ENCODE measurements around the gene SUGP2. TPM values are rescaled to one million over a fixed set of nuclear protein-coding genes. Genes with fewer than 3 reads are reported as not detected.
"Not testable (repeated sequence)": the region's sequence is repeated elsewhere in the genome, so short reads cannot be mapped to it uniquely, and the experiment has no call there.

Gene SUGP2
- total RNA-seq, 2 experiments from 2014 or later: 126 to 192 TPM

GRCh38 chr19:19039901-19040300, 6.6 kb upstream of the SUGP2 start:
- ATAC-seq (peak; percentile 55), DNase-seq (no peak)
- H3K27ac Mint-ChIP-seq: peak overlapping the region; percentile 38
- CTCF ChIA-PET: no interaction called here
- peaks cover 24% of the 10 kb centered on the region for H3K4me1 Mint-ChIP-seq
- H3K9me3 Mint-ChIP-seq (ENCODE audit: low read depth): no peaks in the 10 kb centered on the region
- no peaks in the 10 kb centered on the region for H3K27me3 Mint-ChIP-seq
- no peak overlapping the region for H3K4me3 Mint-ChIP-seq
- peaks cover 21% of the 10 kb centered on the region for H3K36me3 Mint-ChIP-seq

DNA sequence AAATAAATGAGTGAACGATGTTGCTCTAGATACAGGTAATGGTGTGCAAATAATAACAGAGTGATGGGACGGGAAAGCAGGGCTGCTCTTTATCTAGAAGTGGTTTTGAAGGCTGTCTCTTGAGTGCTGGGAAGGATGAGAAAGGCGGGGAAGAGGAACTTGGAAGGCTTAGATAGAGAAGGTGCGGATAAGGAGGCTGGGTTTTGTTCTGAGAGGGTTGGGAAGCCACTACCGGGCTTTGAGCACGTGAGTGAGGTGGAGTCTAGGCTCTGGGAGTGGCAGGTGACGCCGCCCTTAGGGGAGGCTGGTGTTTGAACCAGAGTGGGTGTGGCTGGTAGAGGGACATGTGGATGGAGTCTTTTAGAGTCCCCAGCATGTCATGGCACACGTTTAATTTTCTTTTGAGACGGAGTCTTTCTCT, 897 bp upstream of the SUGP2 start:
- DNase-seq (peak; percentile 91), ATAC-seq (peak; percentile 66)
- Mint-ChIP-seq H3K4me3 (peak overlapping the region; percentile 84), H3K9me3 (ENCODE audit: low read depth) (no peaks in the 10 kb centered on the region), H3K36me3 (peaks cover 36% of the 10 kb centered on the region), H3K27ac (peak overlapping the region; percentile 98), H3K4me1 (peaks cover 37% of the 10 kb centered on the region), H3K27me3 (no peaks in the 10 kb centered on the region)
- CTCF ChIA-PET: no interaction called here

DNA sequence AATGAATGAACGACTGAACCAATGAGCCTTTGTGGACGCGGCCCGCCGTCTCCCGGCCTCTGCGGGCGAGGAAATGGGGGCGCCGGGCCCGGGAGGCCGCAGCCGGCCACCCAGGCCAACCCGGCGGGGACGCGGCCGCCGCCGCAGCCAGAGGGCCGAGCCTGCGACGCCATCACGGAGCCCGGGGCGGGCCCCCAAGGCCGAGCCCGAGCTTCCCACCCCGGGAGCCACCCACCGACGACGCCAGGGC, 216 bp downstream of the SUGP2 start:
- peak overlapping the region; percentile 84 for H3K4me3 Mint-ChIP-seq
- no peak for ATAC-seq
- peaks cover 39% of the 10 kb centered on the region for H3K4me1 Mint-ChIP-seq
- H3K36me3 Mint-ChIP-seq: peaks cover 37% of the 10 kb centered on the region
- no peaks in the 10 kb centered on the region for H3K27me3 Mint-ChIP-seq
- H3K9me3 Mint-ChIP-seq (ENCODE audit: low read depth): no peaks in the 10 kb centered on the region
- peak overlapping the region; percentile 96 for H3K27ac Mint-ChIP-seq
- CTCF ChIA-PET: no interaction called here
- no peak for DNase-seq

DNA sequence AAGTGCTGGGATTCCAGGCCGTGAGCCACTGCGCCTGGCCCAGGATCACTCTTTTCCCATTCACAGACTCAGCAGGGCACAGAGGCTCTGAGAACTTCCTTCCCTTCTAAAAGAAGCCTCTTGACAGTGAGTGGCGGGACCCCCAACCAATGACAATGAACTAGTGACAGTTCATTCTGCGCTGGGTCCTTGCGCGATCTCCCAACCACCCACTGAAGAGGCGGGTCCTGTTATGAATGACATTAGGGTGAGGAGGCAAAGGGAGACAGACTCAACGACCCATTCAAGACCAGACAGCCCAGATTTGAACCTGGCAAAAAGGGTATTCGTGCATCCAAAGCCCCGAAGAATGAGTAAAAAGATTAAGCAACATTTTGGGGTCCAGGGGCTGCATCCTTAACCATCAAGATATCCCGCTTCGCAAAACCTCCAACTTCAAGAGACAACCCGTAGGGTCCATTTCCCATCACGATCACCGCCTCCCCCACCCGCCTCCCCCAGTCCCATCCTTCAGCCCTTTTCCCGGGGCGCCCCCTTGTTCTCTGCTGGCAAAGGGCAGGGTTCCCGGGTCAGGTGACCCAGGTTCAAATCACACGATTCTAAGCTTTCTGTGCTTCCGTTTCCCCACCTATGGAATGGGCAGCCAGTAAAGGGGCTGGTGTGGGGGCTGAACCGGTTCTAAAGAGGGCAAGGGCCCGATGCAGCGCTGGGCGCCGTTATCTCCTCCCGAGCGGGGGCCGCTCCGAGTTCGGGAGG, 719 bp downstream of the SUGP2 start:
- DNase-seq: peak; percentile 94
- CTCF ChIA-PET: interaction anchor here (0.7 to 1.8 kb wide), 2 partner anchors 109 to 439 kb away, joined by 3 to 4 read pairs; no protein-coding TSS in a partner anchor
- peak; percentile 56 for ATAC-seq
- Mint-ChIP-seq H3K27me3 (no peaks in the 10 kb centered on the region), H3K4me1 (peaks cover 40% of the 10 kb centered on the region), H3K27ac (peak overlapping the region; percentile 96), H3K9me3 (ENCODE audit: low read depth) (no peaks in the 10 kb centered on the region), H3K4me3 (peak overlapping the region; percentile 84), H3K36me3 (peaks cover 36% of the 10 kb centered on the region)

DNA sequence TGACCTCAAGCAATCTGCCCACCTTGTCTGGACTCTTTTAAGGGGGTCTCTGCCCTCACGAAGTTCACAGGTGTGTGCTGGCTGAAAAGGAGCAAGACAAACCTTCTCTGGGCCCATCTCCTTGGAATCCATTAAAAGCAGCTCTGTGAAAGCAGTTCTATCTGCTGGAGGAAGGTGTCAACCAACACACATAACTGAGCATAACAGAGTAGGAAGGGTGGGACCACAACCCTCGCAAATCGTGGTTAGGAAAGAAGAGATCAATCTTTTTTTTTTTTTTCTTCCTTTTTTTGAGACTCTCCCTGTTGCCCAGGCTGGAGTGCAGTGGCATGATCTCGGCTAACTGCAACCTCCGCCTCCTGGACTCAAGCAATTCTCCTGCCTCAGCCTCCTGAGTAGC, 1.4 kb downstream of the SUGP2 start:
- H3K9me3 Mint-ChIP-seq (ENCODE audit: low read depth): no peaks in the 10 kb centered on the region
- DNase-seq (no peak), ATAC-seq (no peak)
- H3K4me1 Mint-ChIP-seq: peaks cover 45% of the 10 kb centered on the region
- CTCF ChIA-PET: interaction anchor here (0.7 to 1.8 kb wide), 3 partner anchors 109 to 438 kb away, joined by 3 to 4 read pairs (median 4); no protein-coding TSS in a partner anchor
- H3K27me3 Mint-ChIP-seq: no peaks in the 10 kb centered on the region
- peaks cover 36% of the 10 kb centered on the region for H3K36me3 Mint-ChIP-seq
- peak overlapping the region; percentile 96 for H3K27ac Mint-ChIP-seq
- peak overlapping the region; percentile 84 for H3K4me3 Mint-ChIP-seq

DNA sequence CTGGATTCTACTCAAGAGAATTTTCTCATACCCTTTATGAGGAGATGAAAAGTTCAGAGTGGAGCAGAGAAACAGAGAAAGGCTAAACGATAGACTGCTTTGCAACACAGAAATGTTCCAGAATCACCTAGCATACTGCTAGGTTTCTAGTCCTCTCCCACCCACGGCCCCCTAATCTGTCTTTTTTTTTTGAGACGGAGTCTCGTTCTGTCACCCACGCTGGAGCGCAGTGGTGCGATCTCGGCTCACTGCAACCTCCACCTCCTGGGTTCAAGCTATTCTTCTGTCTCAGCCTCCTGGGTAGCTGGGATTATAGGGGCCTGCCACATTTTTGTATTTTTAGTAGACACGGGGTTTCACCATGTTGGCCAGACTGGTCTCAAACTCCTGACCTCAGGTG, 4.8 kb downstream of the SUGP2 start:
- DNase-seq: no peak
- no peak overlapping the region for H3K4me3 Mint-ChIP-seq
- H3K36me3 Mint-ChIP-seq: peaks cover 53% of the 10 kb centered on the region
- H3K9me3 Mint-ChIP-seq (ENCODE audit: low read depth): no peaks in the 10 kb centered on the region
- no peak overlapping the region for H3K27ac Mint-ChIP-seq
- no peaks in the 10 kb centered on the region for H3K27me3 Mint-ChIP-seq
- peaks cover 33% of the 10 kb centered on the region for H3K4me1 Mint-ChIP-seq
- ATAC-seq: no peak
- CTCF ChIA-PET: no interaction called here

- H3K27me3 Mint-ChIP-seq: no peaks in the 10 kb centered on the region
- CTCF ChIA-PET: no interaction called here
- ATAC-seq (no peak), DNase-seq (no peak)
- no peaks in the 10 kb centered on the region for H3K9me3 Mint-ChIP-seq (ENCODE audit: low read depth)
- H3K4me3 Mint-ChIP-seq: no peak overlapping the region
- H3K36me3 Mint-ChIP-seq: peaks cover 61% of the 10 kb centered on the region
- H3K27ac Mint-ChIP-seq: no peak overlapping the region
- peaks cover 41% of the 10 kb centered on the region for H3K4me1 Mint-ChIP-seq
Measured at GRCh38 chr19:19027228-19027627, 6.1 kb downstream of the SUGP2 start.

GRCh38 chr19:19026299-19026971, 6.9 kb downstream of the SUGP2 start:
- Mint-ChIP-seq H3K27ac (no peak overlapping the region), H3K4me1 (peaks cover 34% of the 10 kb centered on the region), H3K27me3 (no peaks in the 10 kb centered on the region), H3K4me3 (no peak overlapping the region), H3K9me3 (ENCODE audit: low read depth) (no peaks in the 10 kb centered on the region), H3K36me3 (peaks cover 59% of the 10 kb centered on the region)
- no peak for DNase-seq
- CTCF ChIA-PET: no interaction called here
- no peak for ATAC-seq

- H3K27ac Mint-ChIP-seq: no peak overlapping the region
- peaks cover 34% of the 10 kb centered on the region for H3K4me1 Mint-ChIP-seq
- DNase-seq (no peak), ATAC-seq (no peak)
- no peaks in the 10 kb centered on the region for H3K9me3 Mint-ChIP-seq (ENCODE audit: low read depth)
- no peaks in the 10 kb centered on the region for H3K27me3 Mint-ChIP-seq
- peaks cover 59% of the 10 kb centered on the region for H3K36me3 Mint-ChIP-seq
- CTCF ChIA-PET: no interaction called here
- H3K4me3 Mint-ChIP-seq: no peak overlapping the region
Measured at GRCh38 chr19:19025861-19026260, 7.5 kb downstream of the SUGP2 start.

- CTCF ChIA-PET: interaction anchor here (1.2 kb wide), 1 partner anchor 123 kb away, joined by 3 read pairs; no protein-coding TSS in a partner anchor
- H3K27me3 Mint-ChIP-seq; H3K4me3 Mint-ChIP-seq; H3K27ac Mint-ChIP-seq; H3K9me3 Mint-ChIP-seq (ENCODE audit: low read depth); ATAC-seq; DNase-seq: not testable (repeated sequence)
- Mint-ChIP-seq H3K4me1 (peaks cover 28% of the 10 kb centered on the region), H3K36me3 (peaks cover 62% of the 10 kb centered on the region)
Measured at GRCh38 chr19:19023376-19023775, 9.9 kb downstream of the SUGP2 start.

- H3K27me3 Mint-ChIP-seq: no peaks in the 10 kb centered on the region
- no peak overlapping the region for H3K27ac Mint-ChIP-seq
- peaks cover 23% of the 10 kb centered on the region for H3K4me1 Mint-ChIP-seq
- no peak for ATAC-seq
- CTCF ChIA-PET: interaction anchor here (1.2 kb wide), 1 partner anchor 123 kb away, joined by 3 read pairs; no protein-coding TSS in a partner anchor
- no peaks in the 10 kb centered on the region for H3K9me3 Mint-ChIP-seq (ENCODE audit: low read depth)
- H3K36me3 Mint-ChIP-seq: peaks cover 61% of the 10 kb centered on the region
- no peak overlapping the region for H3K4me3 Mint-ChIP-seq
- no peak for DNase-seq
Measured at GRCh38 chr19:19022380-19022961, 10.8 kb downstream of the SUGP2 start.

- no peak overlapping the region for H3K27ac Mint-ChIP-seq
- H3K4me1 Mint-ChIP-seq: peaks cover 15% of the 10 kb centered on the region
- H3K4me3 Mint-ChIP-seq: no peak overlapping the region
- peaks cover 60% of the 10 kb centered on the region for H3K36me3 Mint-ChIP-seq
- no peaks in the 10 kb centered on the region for H3K27me3 Mint-ChIP-seq
- no peak for ATAC-seq
- DNase-seq: no peak
- CTCF ChIA-PET: no interaction called here
- H3K9me3 Mint-ChIP-seq (ENCODE audit: low read depth): no peaks in the 10 kb centered on the region
Measured at GRCh38 chr19:19021115-19021514, 12.2 kb downstream of the SUGP2 start.

GRCh38 chr19:19010551-19010950, 22.8 kb downstream of the SUGP2 start:
- H3K4me1 Mint-ChIP-seq: peaks cover 4% of the 10 kb centered on the region
- CTCF ChIA-PET: no interaction called here
- H3K27me3 Mint-ChIP-seq: no peaks in the 10 kb centered on the region
- H3K36me3 Mint-ChIP-seq: peaks cover 51% of the 10 kb centered on the region
- ATAC-seq (peak; percentile 39), DNase-seq (no peak)
- H3K4me3 Mint-ChIP-seq: no peak overlapping the region
- H3K27ac Mint-ChIP-seq: no peak overlapping the region
- no peaks in the 10 kb centered on the region for H3K9me3 Mint-ChIP-seq (ENCODE audit: low read depth)

DNA sequence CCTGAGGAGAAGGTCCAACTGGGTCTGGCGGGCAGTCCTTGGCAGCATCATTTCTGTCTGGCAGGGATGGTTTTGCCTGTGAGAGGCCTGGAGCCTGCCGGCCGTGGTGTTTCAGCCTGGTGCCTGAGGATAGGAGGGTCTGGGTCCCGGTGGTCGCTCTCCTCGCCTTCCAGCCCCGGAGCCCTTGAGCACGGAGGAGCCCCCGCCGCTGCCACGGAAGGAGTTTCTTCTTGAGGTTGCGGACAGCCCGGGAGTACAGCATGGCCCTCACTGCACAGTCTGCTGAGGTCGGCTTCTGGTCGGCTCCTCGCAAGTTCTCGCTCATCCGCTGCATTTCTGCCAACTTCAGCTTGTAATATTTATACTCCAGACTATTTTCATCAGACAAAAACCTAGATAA, 23.4 kb downstream of the SUGP2 start:
- Mint-ChIP-seq H3K36me3 (peaks cover 51% of the 10 kb centered on the region), H3K4me3 (no peak overlapping the region), H3K9me3 (ENCODE audit: low read depth) (no peaks in the 10 kb centered on the region), H3K27me3 (no peaks in the 10 kb centered on the region), H3K4me1 (peaks cover 4% of the 10 kb centered on the region), H3K27ac (no peak overlapping the region)
- no peak for DNase-seq
- CTCF ChIA-PET: no interaction called here
- no peak for ATAC-seq
